Measurements from ENCODE around the gene CD200R1L.

The CD200R1L gene

GRCh38 chr3:112786002-112786590, 60.6 kb downstream of the CD200R1L start:
- DNase-seq, result no peak

DNA sequence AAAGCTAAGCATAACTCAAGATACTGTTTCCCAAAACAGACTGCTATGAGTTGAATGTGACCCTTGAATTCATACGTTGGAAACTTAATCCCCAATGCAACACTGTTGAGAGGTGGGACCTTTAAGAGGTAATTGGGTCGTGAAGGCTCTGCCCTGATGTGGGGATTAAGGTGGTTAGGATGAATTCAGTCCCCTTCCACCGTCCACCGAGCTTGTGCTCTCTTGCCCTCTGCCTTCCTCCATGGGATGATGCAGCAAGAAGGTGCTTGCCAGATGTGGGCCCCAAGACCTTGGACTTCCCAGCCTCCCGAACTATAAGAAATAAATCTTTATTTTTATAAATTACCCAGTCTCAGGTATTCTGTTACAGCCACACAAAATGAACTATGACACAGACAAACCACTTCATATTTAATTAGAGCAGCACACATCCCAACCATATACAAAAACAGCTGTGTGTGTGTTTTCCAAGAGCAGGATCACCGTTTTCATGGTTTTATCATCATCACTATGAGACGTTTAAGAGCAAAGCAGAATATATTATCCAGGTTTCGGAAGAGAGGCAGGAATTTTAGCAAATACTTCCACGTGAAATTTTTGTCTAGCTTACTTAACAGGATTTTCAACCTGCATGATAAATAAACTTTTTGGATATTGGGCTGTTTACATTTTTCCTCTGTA, 61.2 kb downstream of the CD200R1L start:
- DNase-seq, result no peak

DNA sequence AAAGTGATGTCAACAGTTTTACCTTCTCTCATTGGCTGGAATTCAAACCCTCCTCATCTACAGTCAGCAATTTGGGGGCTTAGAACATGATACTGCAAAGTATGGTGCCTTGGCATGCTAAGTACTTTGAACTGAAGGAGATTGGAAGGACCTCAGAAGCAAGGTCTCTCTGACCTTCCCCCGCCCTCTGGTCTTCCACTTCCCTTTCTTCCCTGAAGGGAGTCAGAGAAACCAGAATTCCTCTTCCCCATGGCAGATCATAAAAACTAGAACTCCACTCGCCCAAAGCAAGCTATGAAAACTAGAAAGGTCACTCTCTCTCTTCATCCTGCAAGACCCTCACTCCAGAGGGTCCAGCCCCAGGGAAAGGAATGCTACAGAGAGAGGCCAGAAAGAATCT, 64.2 kb downstream of the CD200R1L start:
- DNase-seq, result no peak

GRCh38 chr3:112781599-112781998, 65.1 kb downstream of the CD200R1L start:
- DNase-seq, result no peak

- no peak for DNase-seq
These were observed 66.8 kb downstream of the CD200R1L start for GRCh38 chr3:112779558-112780480.

GRCh38 chr3:112779011-112779410, 67.7 kb downstream of the CD200R1L start:
- DNase-seq, result no peak

DNA sequence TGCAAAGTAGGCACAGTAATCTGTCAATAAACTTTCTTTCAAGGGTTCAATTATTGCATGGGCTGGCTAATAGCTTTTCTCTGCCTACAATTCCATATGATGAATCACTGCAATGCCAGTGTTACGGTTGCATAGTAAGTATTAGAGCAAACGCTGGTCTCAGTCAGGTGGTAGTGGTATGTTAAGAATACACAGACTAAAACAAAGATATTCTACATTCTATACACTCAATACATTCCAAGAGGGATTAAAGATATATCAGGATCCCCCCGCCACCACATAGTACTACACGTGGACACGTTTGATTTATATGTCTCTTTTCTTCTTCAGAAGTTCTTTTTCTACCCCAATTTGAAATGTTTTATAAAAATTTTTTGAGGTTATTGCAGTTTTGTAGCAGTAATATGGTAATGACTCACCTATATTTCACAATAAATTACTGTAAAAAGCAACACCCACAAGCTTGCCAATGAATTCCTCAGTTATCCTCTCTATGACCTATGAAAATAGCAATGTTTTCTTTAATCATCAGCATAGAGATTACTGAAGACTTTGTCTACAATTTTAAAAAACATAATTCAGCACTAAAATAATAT, 68.2 kb downstream of the CD200R1L start:
- no peak for DNase-seq

- DNase-seq, result no peak
These were observed 68.9 kb downstream of the CD200R1L start for GRCh38 chr3:112777811-112778210.

GRCh38 chr3:112776836-112777235, 69.8 kb downstream of the CD200R1L start:
- no peak for DNase-seq

- no peak for DNase-seq
These were observed 70.7 kb downstream of the CD200R1L start for GRCh38 chr3:112776000-112776399.

DNA sequence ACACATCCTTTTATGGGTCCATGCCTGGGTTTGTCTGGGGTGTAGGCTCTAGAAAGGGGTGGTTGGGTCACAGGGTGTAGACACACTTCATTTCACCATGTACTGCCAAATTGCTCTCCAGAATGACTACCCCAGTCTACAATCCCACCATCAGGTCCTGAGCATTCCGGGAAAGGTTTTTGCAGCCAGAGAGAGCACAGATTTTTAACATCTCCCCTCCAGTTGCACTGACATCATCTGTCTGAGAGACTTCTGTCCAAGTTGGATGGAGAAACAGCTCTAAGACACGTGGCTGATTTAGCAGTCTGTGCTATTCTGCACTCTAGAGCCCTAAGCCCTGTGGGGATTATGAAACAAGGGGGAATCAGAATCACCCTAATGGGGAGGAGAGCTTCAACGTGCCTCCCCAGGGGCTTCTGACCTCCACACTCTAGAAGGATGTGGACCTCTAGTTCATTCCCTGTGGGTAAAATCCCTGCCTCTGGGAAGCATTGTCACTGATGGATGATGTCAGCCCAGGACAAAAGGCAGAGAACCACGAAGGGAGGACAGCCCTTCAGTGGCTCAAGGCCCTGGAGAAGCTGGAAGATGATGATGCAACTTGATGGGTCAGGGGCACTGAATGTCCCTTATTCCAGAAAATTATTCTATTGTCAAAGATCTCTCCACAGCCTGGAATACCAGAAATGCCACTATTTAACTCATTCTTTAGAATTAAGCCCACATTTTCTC, 71.5 kb downstream of the CD200R1L start:
- no peak for DNase-seq

GRCh38 chr3:112774293-112774926, 72.3 kb downstream of the CD200R1L start:
- DNase-seq, result no peak

DNA sequence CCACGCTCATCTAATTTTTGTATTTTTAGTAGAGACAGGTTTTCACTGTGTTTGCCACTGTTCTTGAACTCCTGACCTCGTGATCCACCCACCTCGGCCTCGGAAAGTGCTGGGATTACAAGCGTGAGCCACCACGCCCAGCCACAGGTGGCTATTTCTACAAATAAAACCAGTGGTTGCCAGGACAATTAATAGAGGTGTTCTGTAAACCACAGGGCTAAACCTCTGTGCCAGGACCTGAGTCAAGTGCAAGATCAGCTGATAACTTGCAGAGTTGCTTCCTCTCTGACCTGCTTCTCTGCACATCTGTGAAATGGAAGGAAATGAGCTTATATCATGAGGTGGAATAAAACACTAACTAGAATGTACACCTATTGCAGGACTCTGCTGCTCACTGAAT, 72.8 kb downstream of the CD200R1L start:
- DNase-seq, result no peak

DNA sequence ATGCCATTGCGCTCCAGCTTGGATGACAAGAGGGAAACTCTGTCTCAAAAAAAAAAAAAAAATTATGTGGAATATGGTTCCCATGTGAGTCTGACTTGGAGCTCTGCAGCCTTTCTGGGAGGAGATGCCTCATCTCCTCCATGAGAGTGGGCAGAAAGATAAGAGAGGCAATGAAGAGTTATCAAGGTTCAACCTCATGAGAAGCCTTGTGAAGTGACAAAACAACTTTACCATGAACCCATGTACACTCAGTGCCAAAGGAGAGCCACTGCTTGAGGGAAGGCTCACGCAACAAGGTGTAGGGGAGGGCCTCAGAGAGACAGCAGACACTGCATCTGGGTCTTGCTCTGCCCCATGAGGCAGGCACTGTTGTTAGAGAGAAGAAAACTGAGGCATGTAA, 75.7 kb downstream of the CD200R1L start:
- DNase-seq, result no peak

DNA sequence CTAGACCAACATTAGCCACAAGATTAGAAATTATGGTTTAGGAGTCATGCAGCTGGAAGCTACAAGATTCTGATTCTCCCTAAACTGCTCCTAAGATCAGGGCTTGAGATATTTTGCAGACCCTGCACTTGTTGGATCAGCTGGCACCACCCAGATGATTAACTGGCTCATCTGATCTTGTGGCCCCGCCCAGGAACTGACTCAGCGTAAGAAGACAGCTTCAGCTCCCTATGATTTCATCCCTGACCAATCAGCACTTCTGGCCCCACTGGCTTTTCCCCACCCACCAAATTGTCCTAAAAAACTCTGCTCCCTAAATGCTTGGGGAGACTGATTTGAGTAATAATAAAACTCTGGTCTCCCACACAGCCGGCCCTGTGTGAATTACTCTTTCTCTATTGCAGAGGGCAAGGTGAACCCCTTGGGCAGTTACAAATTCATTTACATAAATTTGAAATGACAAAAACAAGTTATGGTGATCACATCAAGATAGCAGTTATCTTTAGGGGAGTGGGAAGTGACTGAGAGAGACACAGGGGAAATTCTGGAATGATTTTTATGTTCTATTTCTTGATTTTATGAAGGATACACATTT, 76.5 kb downstream of the CD200R1L start:
- no peak for DNase-seq

DNA sequence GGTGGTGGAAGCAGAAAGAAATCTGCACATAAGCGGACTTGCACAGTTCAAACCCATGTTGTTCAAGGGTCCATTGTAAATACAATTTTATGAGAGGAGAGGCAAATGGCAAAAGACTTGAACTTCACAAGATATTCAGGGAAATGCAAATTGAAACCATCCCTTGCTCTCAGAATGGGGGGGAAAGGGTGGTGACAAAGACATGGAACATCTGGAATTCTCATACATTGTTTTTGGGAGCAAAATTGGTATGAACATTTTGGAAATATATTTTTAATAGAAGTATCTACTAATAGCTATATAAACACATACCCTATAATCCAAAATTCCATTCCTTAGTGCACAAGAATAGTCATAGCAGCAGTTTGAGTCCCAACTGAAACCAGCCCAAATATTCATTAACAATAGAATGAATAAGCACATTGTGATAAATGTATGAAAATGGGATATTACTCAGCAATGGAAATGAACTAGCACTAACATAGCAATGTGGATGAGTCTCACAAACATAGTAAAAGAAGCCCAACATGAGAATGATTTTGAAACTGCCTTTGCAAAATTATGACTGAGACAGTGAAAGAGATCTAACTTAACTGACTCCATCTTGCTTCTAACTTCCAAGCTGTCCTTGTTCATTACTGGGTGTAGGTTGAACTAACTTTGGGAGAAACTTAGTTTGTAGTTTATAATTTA, 77.2 kb downstream of the CD200R1L start:
- no peak for DNase-seq

DNA sequence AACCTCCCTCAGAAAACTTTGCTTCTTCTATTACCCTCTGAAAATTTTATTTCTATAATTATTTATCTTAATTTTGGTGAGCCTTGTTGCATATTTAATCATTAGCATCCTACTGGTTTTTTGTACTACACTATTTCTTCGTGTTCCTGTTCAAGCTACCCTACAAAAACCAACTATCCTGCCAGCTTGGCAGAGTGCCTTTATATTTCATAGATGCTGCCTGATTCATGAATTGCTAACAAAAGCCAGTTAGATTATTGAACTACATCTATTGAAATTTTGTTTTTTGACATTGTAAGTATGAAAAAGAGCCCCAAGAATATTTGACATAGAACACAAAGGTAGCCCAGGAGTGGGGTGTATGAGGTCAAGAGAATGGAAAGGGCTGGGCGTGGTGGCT, 78.9 kb downstream of the CD200R1L start:
- no peak for DNase-seq

GRCh38 chr3:112767177-112767576, 79.5 kb downstream of the CD200R1L start:
- no peak for DNase-seq

All from NCI-H1105 (cell line).